Tibial nerve (tissue), 4 donors: ENCODE measurements around the gene MAPK13. TPM values are rescaled to one million over a fixed set of nuclear protein-coding genes. Genes with fewer than 3 reads are reported as not detected.
A peak's percentile ranks its signal among the peaks of the same experiment; 100 is the strongest.

Experiments
- DNase-seq, 2 donors: peaks; one replicate each; pipeline ENCODE4 v3.0.0-alpha.2; 2019; ENCODE audit warnings: low spot score in 2 of 2
- H3K27ac ChIP-seq, 4 donors: fragments of 200-600 bp; sonication (generic) in 3 of 4; one replicate each; pipeline ENCODE4 v1.5.1; 2017 to 2019; ENCODE audit warnings: mild to moderate bottlenecking in 1 of 4
- H3K27me3 ChIP-seq, 2 donors: fragments of 200-600 bp; sonication (generic) in 1 of 2; one replicate each; pipeline versions ENCODE4 v1.5.1 to v1.6.0; 2017 to 2019
- H3K36me3 ChIP-seq, 3 donors: fragments of 200-600 bp; sonication (generic); one replicate each; pipeline ENCODE4 v1.5.1; 2018 to 2019
- H3K4me1 ChIP-seq, 4 donors: fragments of 200-600 bp; sonication (generic) in 3 of 4; one replicate each; pipeline ENCODE4 v1.5.1; 2017 to 2019
- H3K4me3 ChIP-seq, 4 donors: fragments of 200-600 bp; sonication (generic) in 3 of 4; one replicate each; pipeline ENCODE4 v1.5.1; 2017 to 2019; ENCODE audit warnings: mild to moderate bottlenecking in 1 of 4, moderate library complexity in 1 of 4
- H3K9me3 ChIP-seq, 4 donors: fragments of 200-600 bp; sonication (generic) in 3 of 4; one replicate each; pipeline ENCODE4 v1.5.1; 2017 to 2019
- CTCF ChIP-seq, 5 experiments: fragments of 200-600 bp in 3 of 5; fragments of 450-650 bp in 2 of 5; sonication (generic) in 3 of 5; IDR thresholded peaks; one replicate each; pipeline ENCODE4 v1.5.1; 2016 to 2019; ENCODE audit warnings: antibody characterized with exemption in 5 of 5, mild to moderate bottlenecking in 3 of 5, moderate library complexity in 2 of 5
- EP300 ChIP-seq, 2 donors: sonication (generic); formaldehyde crosslinking; IDR thresholded peaks; one replicate each; pipeline ENCODE4 v1.6.1; 2017; ENCODE audit warnings: antibody characterized with exemption in 2 of 2, mild to moderate bottlenecking in 1 of 2
- POLR2A ChIP-seq, 2 donors: fragments of 450-650 bp; IDR thresholded peaks; one replicate each; pipeline ENCODE4 v1.6.1; 2017; ENCODE audit warnings: antibody characterized with exemption in 2 of 2, mild to moderate bottlenecking in 2 of 2, moderate library complexity in 2 of 2
- WGBS, 2 donors: methylation state at CpG; one replicate each; pipeline ENCODE4 v1.1.5; 2018; 5-methylcytosine and 5-hydroxymethylcytosine counted together
- total RNA-seq, 4 donors: library from RNA; depleted of rRNA; stranded (reverse); fragments of >200 nt; gene quantifications; one replicate each; pipeline ENCODE4 v1.1.0, GENCODE V29; 2016

The MAPK13 gene
- total RNA-seq, 4 donors from 2014 or later, result 2.7 to 11.7 (median 7.2) TPM

DNA sequence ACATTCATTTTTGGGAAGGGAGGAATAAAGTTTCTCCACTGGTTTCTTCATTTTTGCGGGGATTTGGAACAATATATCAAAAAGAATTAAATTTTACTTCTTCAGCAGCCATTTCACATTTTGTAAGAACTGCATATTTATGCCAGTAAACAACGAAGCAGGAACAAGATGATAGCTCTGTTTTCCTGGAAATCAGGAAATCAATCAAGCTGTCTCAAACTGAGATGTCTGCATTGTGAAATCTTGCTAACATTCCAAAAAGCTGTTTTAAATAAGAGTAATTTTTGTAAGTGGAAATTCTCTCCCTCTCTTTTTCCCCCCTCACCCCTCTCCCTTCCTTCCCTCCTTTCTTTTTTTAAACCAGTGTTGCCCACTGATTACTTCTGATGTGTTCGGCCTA lies 20.0 kb downstream of the MAPK13 start:
- peaks cover 0 to 19% (median 0%) of the 10 kb centered on the region in 4 donors for H3K4me1 ChIP-seq
- no peaks in the 10 kb centered on the region for H3K36me3 ChIP-seq
- no peaks in the 10 kb centered on the region for H3K9me3 ChIP-seq
- peak overlapping the region in 2 of 4 donors; percentile 44 to 65 for H3K27ac ChIP-seq
- TF ChIP-seq POLR2A (IDR thresholded peaks at IDR 0.05) (no peak), CTCF (IDR thresholded peaks at IDR 0.05) (no peak), EP300 (IDR thresholded peaks at IDR 0.05) (peak; percentile 23)
- 53 to 55% methylated on average over 3 of the region's 3 CpGs for WGBS, 2 donors
- no peak for DNase-seq
- H3K27me3 ChIP-seq, result no peaks in the 10 kb centered on the region
- no peak overlapping the region for H3K4me3 ChIP-seq

DNA sequence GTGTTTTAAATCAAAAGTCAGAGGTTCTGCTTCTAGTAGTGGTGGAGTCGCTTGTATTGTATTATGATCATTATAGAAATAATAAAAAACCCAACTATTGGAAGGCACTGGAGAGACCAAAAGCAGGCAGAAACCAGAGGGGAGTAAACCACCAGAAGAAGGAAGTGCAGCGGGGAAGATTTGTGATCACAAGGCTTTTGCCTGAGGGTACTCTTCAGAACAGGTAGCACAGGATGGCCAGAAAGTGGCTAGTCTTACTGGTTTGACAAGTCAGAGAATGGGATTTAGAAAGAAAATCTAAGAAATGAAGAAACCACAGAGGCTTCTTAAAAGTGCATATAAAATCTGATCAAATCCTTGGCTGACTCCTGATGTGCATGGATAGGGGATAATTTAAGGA lies 24.0 kb downstream of the MAPK13 start:
- H3K36me3 ChIP-seq, result peaks cover 0 to 6% (median 0%) of the 10 kb centered on the region in 3 donors
- no peak for DNase-seq
- H3K4me1 ChIP-seq, result peaks cover 0 to 19% (median 0%) of the 10 kb centered on the region in 4 donors
- H3K27me3 ChIP-seq, result no peaks in the 10 kb centered on the region
- no peak overlapping the region for H3K27ac ChIP-seq
- TF ChIP-seq CTCF (IDR thresholded peaks at IDR 0.05) (no peak), EP300 (IDR thresholded peaks at IDR 0.05) (no peak), POLR2A (IDR thresholded peaks at IDR 0.05) (no peak)
- H3K4me3 ChIP-seq, result no peak overlapping the region
- no peaks in the 10 kb centered on the region for H3K9me3 ChIP-seq
- WGBS, 2 donors, result 89 to 95% methylated on average over 2 of the region's 2 CpGs

- Histone ChIP-seq H3K4me1 (peaks cover 0 to 7% (median 0%) of the 10 kb centered on the region in 4 donors), H3K27ac (no peak overlapping the region), H3K9me3 (peaks cover 0 to 7% (median 0%) of the 10 kb centered on the region in 4 donors), H3K27me3 (no peaks in the 10 kb centered on the region), H3K4me3 (no peak overlapping the region), H3K36me3 (peaks cover 0 to 14% (median 0%) of the 10 kb centered on the region in 3 donors)
- WGBS, 2 donors, result 93 to 98% methylated on average over 2 of the region's 2 CpGs
- DNase-seq, result no peak
- TF ChIP-seq POLR2A (IDR thresholded peaks at IDR 0.05), result no peak
- TF ChIP-seq EP300 (IDR thresholded peaks at IDR 0.05), result no peak
- TF ChIP-seq CTCF (IDR thresholded peaks at IDR 0.05), result no peak
Observed at GRCh38 chr6:36155662-36156061, 25.3 kb downstream of the MAPK13 start.

GRCh38 chr6:36160147-36160760 lies 29.9 kb downstream of the MAPK13 start:
- Histone ChIP-seq H3K27me3 (no peaks in the 10 kb centered on the region), H3K36me3 (peaks cover 0 to 15% (median 0%) of the 10 kb centered on the region in 3 donors), H3K4me3 (no peak overlapping the region), H3K4me1 (no peaks in the 10 kb centered on the region), H3K27ac (no peak overlapping the region), H3K9me3 (peaks cover 0 to 7% (median 0%) of the 10 kb centered on the region in 4 donors)
- whole genome bisulfite sequencing, 2 donors, result 89 to 91% methylated on average over 4 of the region's 4 CpGs
- TF ChIP-seq CTCF (IDR thresholded peaks at IDR 0.05) (no peak), POLR2A (IDR thresholded peaks at IDR 0.05) (no peak), EP300 (IDR thresholded peaks at IDR 0.05) (no peak)
- no peak for DNase-seq
